H9 (cell line): Measurements from ENCODE around the gene NTRK3. TPM values are rescaled to one million over a fixed set of nuclear protein-coding genes. Genes with fewer than 3 reads are reported as not detected.
A peak's percentile ranks its signal among the peaks of the same experiment; 100 is the strongest.

Source experiments
- DNase-seq: peaks from one replicate; pipeline ENCODE4 v3.0.0-alpha.2; 2017
- H2AFZ ChIP-seq: one replicate; pipeline ENCODE4 v1.6.1; 2013; ENCODE audit warnings: mild to moderate bottlenecking, low read length, control low read depth, moderate library complexity
- H2AK5ac ChIP-seq: 2 replicates; pipeline ENCODE4 v1.6.1; 2013; ENCODE audit warnings: low read length, control low read depth, mixed read lengths; ENCODE audit not compliant: insufficient read length
- H2BK120ac ChIP-seq: one replicate; pipeline ENCODE4 v1.6.1; 2013; ENCODE audit warnings: low read depth, mild to moderate bottlenecking, low read length, control low read depth, inconsistent platforms; ENCODE audit not compliant: poor library complexity, severe bottlenecking
- H2BK12ac ChIP-seq: 2 replicates; pipeline ENCODE4 v1.6.1; 2013; ENCODE audit warnings: low read length, control low read depth, mixed read lengths, low read depth; ENCODE audit not compliant: insufficient read length
- H2BK15ac ChIP-seq: 2 replicates; pipeline ENCODE4 v1.6.1; 2013; ENCODE audit warnings: low read depth, low read length, control low read depth
- H2BK20ac ChIP-seq: one replicate; pipeline ENCODE4 v1.6.1; 2013; ENCODE audit warnings: low read depth, mild to moderate bottlenecking, low read length, control low read depth, inconsistent platforms; ENCODE audit not compliant: poor library complexity, severe bottlenecking
- H2BK5ac ChIP-seq: 2 replicates; pipeline ENCODE4 v1.6.1; 2013; ENCODE audit warnings: low read length, control low read depth, mixed read lengths; ENCODE audit not compliant: insufficient read length
- H3K14ac ChIP-seq: 2 replicates; pipeline ENCODE4 v1.6.1; 2013; ENCODE audit warnings: low read length, control low read depth; ENCODE audit not compliant: insufficient read depth
- H3K18ac ChIP-seq: 2 replicates; pipeline ENCODE4 v1.6.1; 2013; ENCODE audit warnings: low read depth, mild to moderate bottlenecking, mixed read lengths, low read length, control low read depth; ENCODE audit not compliant: insufficient read length
- H3K23ac ChIP-seq: 2 replicates; pipeline ENCODE4 v1.6.1; 2013; ENCODE audit warnings: low read length, control low read depth, mixed read lengths, low read depth; ENCODE audit not compliant: insufficient read length
- H3K23me2 ChIP-seq: 2 replicates; pipeline ENCODE4 v1.6.1; 2013; ENCODE audit warnings: low read depth, mild to moderate bottlenecking, mixed read lengths, low read length, control low read depth; ENCODE audit not compliant: insufficient read length, poor library complexity, severe bottlenecking
- H3K27ac ChIP-seq: 2 replicates; pipeline ENCODE4 v1.5.1; 2013; ENCODE audit warnings: low read length, control low read depth, mixed read lengths, low read depth; ENCODE audit not compliant: insufficient read length
- H3K27me3 ChIP-seq: 2 replicates; pipeline ENCODE4 v1.6.1; 2013; ENCODE audit warnings: low read length, control low read depth, inconsistent platforms; ENCODE audit not compliant: insufficient read depth
- H3K4ac ChIP-seq: 2 replicates; pipeline ENCODE4 v1.6.1; 2013; ENCODE audit warnings: low read depth, mild to moderate bottlenecking, control low read depth, inconsistent platforms, low read length, moderate library complexity
- H3K4me1 ChIP-seq: 2 replicates; pipeline ENCODE4 v1.6.1; 2013; ENCODE audit warnings: low read length, control low read depth, inconsistent platforms; ENCODE audit not compliant: insufficient read depth
- H3K4me2 ChIP-seq: 2 replicates; pipeline ENCODE4 v1.6.1; 2013; ENCODE audit warnings: low read length, control low read depth, mixed read lengths; ENCODE audit not compliant: insufficient read length, insufficient read depth
- H3K56ac ChIP-seq: 2 replicates; pipeline ENCODE4 v1.6.1; 2013; ENCODE audit warnings: low read depth, mild to moderate bottlenecking, mixed read lengths, low read length, control low read depth; ENCODE audit not compliant: insufficient read length
- H3K79me1 ChIP-seq: 2 replicates; pipeline ENCODE4 v1.6.1; 2013; ENCODE audit warnings: low read depth, mild to moderate bottlenecking, moderate library complexity, low read length, control low read depth, inconsistent platforms; ENCODE audit not compliant: insufficient read depth, poor library complexity, severe bottlenecking
- H3K79me2 ChIP-seq: 2 replicates; pipeline ENCODE4 v1.6.1; 2013; ENCODE audit warnings: low read length, control low read depth, inconsistent platforms; ENCODE audit not compliant: insufficient read depth
- H3K9ac ChIP-seq: 2 replicates; pipeline ENCODE4 v1.6.1; 2013; ENCODE audit warnings: low read length, control low read depth, mixed read lengths; ENCODE audit not compliant: insufficient read length; ENCODE audit errors: extremely low read depth
- H3K9me3 ChIP-seq: one replicate; pipeline ENCODE4 v1.6.1; 2013; ENCODE audit warnings: low read depth, low read length, inconsistent platforms; ENCODE audit not compliant: control insufficient read depth
- H3T11ph ChIP-seq: one replicate; pipeline ENCODE4 v1.6.1; 2013; ENCODE audit warnings: mild to moderate bottlenecking, low read length, control low read depth, inconsistent platforms
- H4K20me1 ChIP-seq: one replicate; pipeline ENCODE4 v1.6.1; 2013; ENCODE audit not compliant: control insufficient read depth, insufficient read length, insufficient read depth
- H4K5ac ChIP-seq: 2 replicates; pipeline ENCODE4 v1.6.1; 2013; ENCODE audit warnings: low read depth, mild to moderate bottlenecking, mixed read lengths, low read length, control low read depth; ENCODE audit not compliant: insufficient read length
- H4K8ac ChIP-seq: replicated peaks from 2 replicates; pipeline ENCODE4 v1.6.1; 2013; ENCODE audit warnings: low read length, control low read depth, mixed read lengths, low read depth; ENCODE audit not compliant: insufficient read length
- H4K91ac ChIP-seq: 2 replicates; pipeline ENCODE4 v1.6.1; 2013; ENCODE audit warnings: low read depth, mild to moderate bottlenecking, moderate library complexity, mixed read lengths, low read length, control low read depth; ENCODE audit not compliant: insufficient read length
- H3K27ac Mint-ChIP-seq, 3 experiments: 2 replicates in 2 of 3; 3 replicates in 1 of 3; pipeline ENCODE4 v1.8.0; 2020 to 2021; ENCODE audit warnings: mixed read lengths in 3 of 3, mild to moderate bottlenecking in 1 of 3, moderate library complexity in 1 of 3
- H3K27me3 Mint-ChIP-seq: 2 replicates; pipeline ENCODE4 v1.8.0; 2021; ENCODE audit warnings: low read depth, mild to moderate bottlenecking, moderate library complexity, mixed read lengths
- H3K36me3 Mint-ChIP-seq, 3 experiments: 2 replicates in 2 of 3; 3 replicates in 1 of 3; pipeline ENCODE4 v1.8.0; 2020 to 2021; ENCODE audit warnings: low read depth in 3 of 3, mixed read lengths in 3 of 3; ENCODE audit not compliant: insufficient read depth in 1 of 3
- H3K4me1 Mint-ChIP-seq, 2 experiments: 2 replicates each; pipeline ENCODE4 v1.8.0; 2020; ENCODE audit warnings: mixed read lengths in 2 of 2
- H3K4me3 Mint-ChIP-seq, 2 experiments: 2 replicates in 1 of 2; 3 replicates in 1 of 2; pipeline ENCODE4 v1.8.0; 2020 to 2021; ENCODE audit warnings: mild to moderate bottlenecking in 2 of 2, mixed read lengths in 2 of 2, moderate library complexity in 1 of 2
- H3K9me3 Mint-ChIP-seq, 2 experiments: 2 replicates in 1 of 2; 3 replicates in 1 of 2; pipeline ENCODE4 v1.8.0; 2020; ENCODE audit warnings: mild to moderate bottlenecking in 2 of 2, mixed read lengths in 2 of 2, moderate library complexity in 1 of 2
- WGBS: extraction: QIAGEN DNeasy Blood & Tissue Kit; methylation state at CpG from one replicate; pipeline ENCODE4 v1.1.7; 2013; ENCODE audit warnings: missing lambda C conversion rate, low lambda C conversion rate, mixed read lengths; ENCODE audit not compliant: insufficient read length; ENCODE audit errors: extremely low coverage; 5-methylcytosine and 5-hydroxymethylcytosine counted together
- total RNA-seq: library from RNA; stranded (reverse); gene quantifications from 2 replicates; pipeline ENCODE4 v1.2.1, GENCODE V29; 2021
- TF ChIP-seq, protein P1 (sequence below): fragments of 200-600 bp; sonication (generic); conservative IDR thresholded peaks from 3 replicates; pipeline ENCODE4 v1.8.0; 2021; ENCODE audit warnings: antibody characterized with exemption, mild to moderate bottlenecking

Gene NTRK3
- total RNA-seq, 1 experiment from 2014 or later = 2.5 TPM

DNA sequence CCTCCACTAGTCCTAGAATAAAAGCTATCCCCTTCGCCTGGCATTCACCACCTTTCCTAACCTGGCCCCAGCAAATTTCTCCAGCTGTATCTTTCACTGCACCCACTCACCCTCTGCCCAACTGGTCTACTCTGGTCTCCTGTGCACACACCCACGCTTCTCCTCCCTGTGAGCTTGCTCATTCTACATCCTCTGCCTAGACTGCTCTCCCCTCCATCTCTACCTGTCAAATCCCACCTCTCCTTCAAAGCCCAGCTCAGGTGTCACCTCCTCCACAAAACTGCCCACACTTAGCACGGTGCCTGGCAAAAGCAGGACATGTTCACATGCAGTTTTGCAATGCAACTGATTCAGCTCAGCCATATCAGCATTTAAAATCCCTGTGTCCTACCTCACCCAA lies 45.8 kb upstream of the NTRK3 start:
- TF ChIP-seq, protein P1, sequence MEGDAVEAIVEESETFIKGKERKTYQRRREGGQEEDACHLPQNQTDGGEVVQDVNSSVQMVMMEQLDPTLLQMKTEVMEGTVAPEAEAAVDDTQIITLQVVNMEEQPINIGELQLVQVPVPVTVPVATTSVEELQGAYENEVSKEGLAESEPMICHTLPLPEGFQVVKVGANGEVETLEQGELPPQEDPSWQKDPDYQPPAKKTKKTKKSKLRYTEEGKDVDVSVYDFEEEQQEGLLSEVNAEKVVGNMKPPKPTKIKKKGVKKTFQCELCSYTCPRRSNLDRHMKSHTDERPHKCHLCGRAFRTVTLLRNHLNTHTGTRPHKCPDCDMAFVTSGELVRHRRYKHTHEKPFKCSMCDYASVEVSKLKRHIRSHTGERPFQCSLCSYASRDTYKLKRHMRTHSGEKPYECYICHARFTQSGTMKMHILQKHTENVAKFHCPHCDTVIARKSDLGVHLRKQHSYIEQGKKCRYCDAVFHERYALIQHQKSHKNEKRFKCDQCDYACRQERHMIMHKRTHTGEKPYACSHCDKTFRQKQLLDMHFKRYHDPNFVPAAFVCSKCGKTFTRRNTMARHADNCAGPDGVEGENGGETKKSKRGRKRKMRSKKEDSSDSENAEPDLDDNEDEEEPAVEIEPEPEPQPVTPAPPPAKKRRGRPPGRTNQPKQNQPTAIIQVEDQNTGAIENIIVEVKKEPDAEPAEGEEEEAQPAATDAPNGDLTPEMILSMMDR = no peak
- Histone ChIP-seq H3K23ac (no peak overlapping the region), H3K18ac (no peak overlapping the region), H3K9me3 (no peaks in the 10 kb centered on the region), H3K27ac (no peak overlapping the region), H3K79me2 (no peaks in the 10 kb centered on the region), H3K4ac (no peak overlapping the region), H2AFZ (no peak overlapping the region), H3K27me3 (no peaks in the 10 kb centered on the region), H3K9ac (no peak overlapping the region), H4K8ac (no peak overlapping the region), H2BK5ac (no peak overlapping the region), H4K91ac (no peak overlapping the region), H2BK12ac (no peak overlapping the region), H4K20me1 (no peaks in the 10 kb centered on the region), H4K5ac (no peak overlapping the region), H3K4me1 (peaks cover 3% of the 10 kb centered on the region; the same call in 1 of the 2 replicates), H2BK120ac (no peak overlapping the region), H3K56ac (no peak overlapping the region), H3K23me2 (no peaks in the 10 kb centered on the region), H3K4me2 (no peak overlapping the region), H3K79me1 (no peaks in the 10 kb centered on the region), H3K14ac (peak overlapping the region; percentile 17; the same call in 1 of the 2 replicates), H3T11ph (no peak overlapping the region), H2BK15ac (no peak overlapping the region), H2BK20ac (no peak overlapping the region), H2AK5ac (no peak overlapping the region)
- Mint-ChIP-seq H3K9me3 (no peaks in the 10 kb centered on the region), H3K27me3 (peaks cover 8% of the 10 kb centered on the region), H3K4me3 (no peak overlapping the region), H3K36me3 (no peaks in the 10 kb centered on the region), H3K27ac (no peak overlapping the region), H3K4me1 (no peaks in the 10 kb centered on the region; a peak in 1 of 4 replicates)
- DNase-seq = no peak
- no CpG with 5 or more reads among the region's 3 CpGs for WGBS
